Astrocyte of the spinal cord (primary cell): Measurements from ENCODE around the gene ZIC4.

Experiments used
- DNase-seq: peaks from one replicate; pipeline ENCODE4 v3.0.0; 2011; ENCODE audit warnings: low read depth, low spot score
- H3K4me3 ChIP-seq: 2 replicates; pipeline ENCODE4 v1.5.1; 2011; ENCODE audit warnings: low read depth, mild to moderate bottlenecking, low read length, moderate library complexity
- CTCF ChIP-seq: IDR thresholded peaks from 2 replicates; pipeline ENCODE4 v1.5.1; 2012; ENCODE audit warnings: low read depth, mild to moderate bottlenecking, low read length, inconsistent platforms
- in situ Hi-C: cut with HindIII; loops from 2 replicates; pipeline ENCODE4 v1.10.0; 2017; ENCODE audit warnings: low sequenced_read_pairs

The ZIC4 gene

GRCh38 chr3:147406028-147406931 lies at the start of gene ZIC4:
Gene ZIC4 (minus strand): TSS chr3:147406543. CDS start chr3:147402797, 3,746 bp downstream.
- DNase-seq, result peak; percentile 75
- in situ Hi-C loops, result no loop called here
- peak within 1 kb of the TSS; percentile 54 for H3K4me3 ChIP-seq
- TF ChIP-seq CTCF, result no peak

- DNase-seq, result no peak
- TF ChIP-seq CTCF, result no peak
- H3K4me3 ChIP-seq, result no peak overlapping the region
- in situ Hi-C loops, result no loop called here
These were observed 43.3 kb upstream of the ZIC4 start for GRCh38 chr3:147449669-147450068.

- no peak for TF ChIP-seq CTCF
- in situ Hi-C loops, result no loop called here
- H3K4me3 ChIP-seq, result no peak overlapping the region
- DNase-seq, result no peak
These were observed 40.9 kb upstream of the ZIC4 start for GRCh38 chr3:147447224-147447623.

GRCh38 chr3:147431751-147432150 lies 25.4 kb upstream of the ZIC4 start:
- peak; percentile 36 for DNase-seq
- in situ Hi-C loops, result no loop called here
- no peak for TF ChIP-seq CTCF
- H3K4me3 ChIP-seq, result no peak overlapping the region

- H3K4me3 ChIP-seq, result no peak overlapping the region
- in situ Hi-C loops, result no loop called here
- TF ChIP-seq CTCF, result no peak
- peak; percentile 52 for DNase-seq
These were observed 22.4 kb upstream of the ZIC4 start for GRCh38 chr3:147428754-147429153.

- peak; percentile 66 for DNase-seq
- TF ChIP-seq CTCF, result no peak
- in situ Hi-C loops, result no loop called here
These were observed 22.0 kb upstream of the ZIC4 start for GRCh38 chr3:147428326-147428725.

More at GRCh38 chr3:147428326-147428725, 22.0 kb upstream of the ZIC4 start:
- H3K4me3 ChIP-seq, result no peak overlapping the region
